A549 treated with Hydrocortisone at 1 μM for 4 hours (cell line): ENCODE measurements around the gene SALL1. TPM values are rescaled to one million over a fixed set of nuclear protein-coding genes. Genes with fewer than 3 reads are reported as not detected.

ENCODE experiments used
- total RNA-seq: library from RNA; stranded (reverse); fragments of 200-300 nt; extraction: Qiagen RNA extraction; gene quantifications from 5 replicates; pipeline ENCODE4 v1.2.3, GENCODE V29; 2022

Gene SALL1
- 0.20 to 0.73 TPM (median 0.35 TPM) in 5 replicates for total RNA-seq

GRCh38 chr16:51150888-51151320 lies at the start of gene SALL1:
SALL1 (minus strand) TSS chr16:51151270; CDS start chr16:51151241, 29 bp downstream.

